Naive thymus-derived CD4-positive, alpha-beta T cell (primary cell): ENCODE measurements around the gene PFKM. TPM values are rescaled to one million over a fixed set of nuclear protein-coding genes. Genes with fewer than 3 reads are reported as not detected.

Experiments used
- ATAC-seq: fragments of 150-1000 bp; cut with Tn5 transposase; 2 replicates; pipeline ENCODE4 v1.10.0; 2021; ENCODE audit warnings: mild to moderate bottlenecking, moderate library complexity
- CTCF ChIA-PET: fragments of 350-600 bp; sonication (Branson Sonifier 250); formaldehyde crosslinking; loops from one replicate; lab custom pipeline; 2021; ENCODE audit warnings: antibody characterized with exemption; lab: Charles Lee
- POLR2A ChIA-PET: fragments of 350-600 bp; sonication (Branson Sonifier 250); formaldehyde crosslinking; loops from one replicate; lab custom pipeline; 2021; ENCODE audit warnings: antibody characterized with exemption, inconsistent platforms; lab: Charles Lee
- DNase-seq, 9 donors: peaks; one replicate each; pipeline versions ENCODE4 v3.0.0 to v3.0.0-alpha.2; 2020 to 2022; ENCODE audit warnings: mixed read lengths in 1 of 9
- H3K27ac ChIP-seq: one replicate; pipeline ENCODE4 v1.7.0; 2013; ENCODE audit warnings: mild to moderate bottlenecking, low read depth, low read length, moderate library complexity
- H3K27me3 ChIP-seq, 2 donors: one replicate each; pipeline ENCODE4 v1.7.0; 2013; ENCODE audit warnings: low read length in 2 of 2, mild to moderate bottlenecking in 2 of 2, moderate library complexity in 2 of 2; ENCODE audit not compliant: control insufficient read depth in 2 of 2, insufficient read depth in 2 of 2
- H3K36me3 ChIP-seq, 3 experiments: 1 replicate in 2 of 3; 2 replicates in 1 of 3; pipeline ENCODE4 v1.7.0; 2013; ENCODE audit warnings: low read length in 3 of 3, mild to moderate bottlenecking in 3 of 3, moderate library complexity in 1 of 3; ENCODE audit not compliant: insufficient read depth in 3 of 3, control insufficient read depth in 2 of 3
- H3K4me1 ChIP-seq, 2 donors: one replicate each; pipeline ENCODE4 v1.7.0; 2013; ENCODE audit warnings: low read length in 2 of 2, mild to moderate bottlenecking in 2 of 2, moderate library complexity in 1 of 2; ENCODE audit not compliant: control insufficient read depth in 2 of 2, insufficient read depth in 2 of 2
- H3K4me3 ChIP-seq: 2 replicates; pipeline ENCODE4 v1.7.0; 2013; ENCODE audit warnings: mild to moderate bottlenecking, low read length
- H3K9me3 ChIP-seq, 3 experiments: 1 replicate in 2 of 3; 2 replicates in 1 of 3; pipeline ENCODE4 v1.7.0; 2013; ENCODE audit warnings: low read length in 3 of 3; ENCODE audit not compliant: control insufficient read depth in 2 of 3
- H3K27ac Mint-ChIP-seq, 9 donors: one replicate each; pipeline ENCODE4 v1.8.0; 2020 to 2022; ENCODE audit warnings: mixed read lengths in 9 of 9, mild to moderate bottlenecking in 8 of 9, moderate library complexity in 5 of 9, inconsistent platforms in 2 of 9
- H3K27me3 Mint-ChIP-seq, 5 donors: one replicate each; pipeline ENCODE4 v1.8.0; 2021 to 2022; ENCODE audit warnings: mixed read lengths in 5 of 5, mild to moderate bottlenecking in 1 of 5
- H3K36me3 Mint-ChIP-seq, 5 donors: one replicate each; pipeline ENCODE4 v1.8.0; 2020 to 2022; ENCODE audit warnings: mixed read lengths in 5 of 5, mild to moderate bottlenecking in 3 of 5, inconsistent platforms in 1 of 5
- H3K4me1 Mint-ChIP-seq, 7 donors: one replicate each; pipeline ENCODE4 v1.8.0; 2020 to 2022; ENCODE audit warnings: mixed read lengths in 7 of 7, mild to moderate bottlenecking in 3 of 7, inconsistent platforms in 1 of 7
- H3K4me3 Mint-ChIP-seq, 10 donors: one replicate each; pipeline ENCODE4 v1.8.0; 2020 to 2022; ENCODE audit warnings: mild to moderate bottlenecking in 10 of 10, mixed read lengths in 10 of 10, moderate library complexity in 6 of 10, inconsistent platforms in 2 of 10
- H3K9me3 Mint-ChIP-seq, 11 donors: one replicate each; pipeline ENCODE4 v1.8.0; 2020 to 2022; ENCODE audit warnings: mixed read lengths in 11 of 11, mild to moderate bottlenecking in 4 of 11, inconsistent platforms in 1 of 11, moderate library complexity in 1 of 11
- intact Hi-C, 2 donors: fragments of 100-400 bp; cut with micrococcal nuclease; formaldehyde crosslinking; loops; one replicate each; pipeline ENCODE4 v1.15.1; 2023
- polyA plus RNA-seq, 2 donors: library from polyadenylated mRNA; unstranded; fragments of 300-500 nt; fragmentation: Illumina TruSeq; gene quantifications; one replicate each; pipeline ENCODE4 v1.2.3, GENCODE V29; 2021
- total RNA-seq, 6 experiments: library from RNA in 5 of 6; stranded (reverse) in 5 of 6; gene quantifications; 1 replicate in 5 of 6; 2 replicates in 1 of 6; pipeline ENCODE4 v1.2.3 and lab custom pipeline; 2021 to 2026

The PFKM gene
- total RNA-seq (10 to 100 TPM; 11.7 to 20.3 (median 14.5) TPM), polyA plus RNA-seq (1 to 10 TPM; 5.1 to 6.3 TPM), total RNA-seq (lab: John Stamatoyannopoulos, UW) (24.5 reads per million, percentile 55 among the genes with 10 or more reads in this experiment)

DNA sequence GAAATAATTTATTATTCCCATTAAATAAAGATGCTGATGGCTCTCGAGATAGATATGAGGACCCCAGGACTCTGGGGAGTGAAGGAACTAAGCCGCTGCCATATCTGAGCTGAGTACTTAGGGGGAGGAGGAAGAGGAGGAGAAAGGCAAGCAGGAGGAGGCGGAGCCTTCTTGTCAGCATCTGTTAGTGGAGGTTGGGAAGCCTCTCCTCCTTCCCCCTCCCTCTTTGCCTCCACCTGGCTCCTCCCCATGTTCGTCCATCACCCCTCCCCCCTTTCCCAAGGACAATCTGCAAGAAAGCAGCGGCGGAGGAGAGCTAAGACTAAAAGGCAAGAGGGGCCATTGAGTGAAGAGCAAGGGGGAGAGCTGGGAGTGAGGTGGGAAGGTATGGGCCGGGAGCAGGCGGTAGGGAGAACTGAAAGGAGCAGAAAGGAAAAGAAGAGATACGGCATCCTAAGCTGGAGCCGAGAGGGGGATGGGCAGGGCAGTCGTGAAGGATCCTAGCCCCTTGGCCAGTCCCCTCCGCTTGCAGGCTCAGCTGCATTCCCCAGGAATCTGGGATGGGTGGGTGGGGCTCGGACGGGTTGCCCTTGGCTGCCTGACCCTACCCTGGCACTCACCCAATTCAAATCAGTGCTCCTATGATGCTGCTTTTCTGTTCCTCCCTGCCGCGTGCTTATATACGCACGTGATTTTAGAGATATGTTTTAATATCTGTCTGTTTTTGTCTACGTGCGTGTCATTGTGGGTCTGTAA is at the start of gene PFKM:
Gene PFKM, plus strand, starts transcription at position 287 of the 756 bp plus-strand sequence. CDS start 3,411 bp downstream, outside the sequence.
- H3K4me1 Mint-ChIP-seq, result peaks cover 13 to 25% (median 24%) of the 10 kb centered on the region in 7 donors
- Histone ChIP-seq H3K36me3 (peaks cover 0 to 8% (median 0%) of the 10 kb centered on the region in 3 experiments), H3K27me3 (no peaks in the 10 kb centered on the region), H3K4me1 (peaks cover 0 to 3% of the 10 kb centered on the region in 2 donors), H3K9me3 (no peaks in the 10 kb centered on the region), H3K4me3 (peak within 1 kb of the TSS; percentile 85), H3K27ac (peak within 1 kb of the TSS; percentile 60)
- H3K27me3 Mint-ChIP-seq, result peaks cover 0 to 29% (median 9%) of the 10 kb centered on the region in 5 donors
- intact Hi-C loops, result loop anchor here (1.0 kb wide), 2 partner anchors 13 to 38 kb away; partner anchors contain the start of genes ASB8 (in 2 of the 2) and SENP1 (in 2 of the 2)
- H3K4me3 Mint-ChIP-seq, result peak within 1 kb of the TSS; percentile 91 to 100 (median 98)
- H3K9me3 Mint-ChIP-seq, result no peaks in the 10 kb centered on the region
- DNase-seq, result peak; percentile 16 to 71 (median 63)
- POLR2A ChIA-PET, result interaction anchor here (0.6 to 1.8 kb wide), 4 partner anchors 11 to 1741 kb away, joined by 3 to 7 read pairs (median 4); partner anchors contain the start of gene SENP1
- peak within 1 kb of the TSS; percentile 60 to 97 (median 84) for H3K27ac Mint-ChIP-seq
- peaks cover 0 to 6% (median 5%) of the 10 kb centered on the region in 5 donors for H3K36me3 Mint-ChIP-seq
- peak; percentile 99 for ATAC-seq
- CTCF ChIA-PET, result interaction anchor here (0.6 kb wide), 1 partner anchor 212 kb away, joined by 3 read pairs; no protein-coding TSS in a partner anchor

GRCh38 chr12:48070033-48070432 is 49.1 kb upstream of the PFKM start:
- ChIA-PET CTCF (interaction anchor here (1.6 kb wide), 1 partner anchor 94 kb away, joined by 5 read pairs; no protein-coding TSS in a partner anchor), POLR2A (no interaction called here)
- Mint-ChIP-seq H3K4me3 (no peak overlapping the region), H3K4me1 (peaks cover 0 to 4% (median 0%) of the 10 kb centered on the region in 7 donors), H3K9me3 (peaks cover 0 to 1% (median 0%) of the 10 kb centered on the region in 11 donors), H3K27ac (no peak overlapping the region), H3K36me3 (peaks cover 19 to 61% (median 30%) of the 10 kb centered on the region in 5 donors), H3K27me3 (no peaks in the 10 kb centered on the region)
- Histone ChIP-seq H3K4me3 (no peak overlapping the region), H3K27ac (no peak overlapping the region), H3K36me3 (peaks cover 19 to 69% (median 21%) of the 10 kb centered on the region in 3 experiments), H3K27me3 (no peaks in the 10 kb centered on the region), H3K9me3 (no peaks in the 10 kb centered on the region), H3K4me1 (no peaks in the 10 kb centered on the region)
- DNase-seq (no peak), ATAC-seq (no peak)
- intact Hi-C loops, result no loop called here

- CTCF ChIA-PET, result interaction anchor here (0.7 to 1.6 kb wide), 2 partner anchors 94 to 328 kb away, joined by 3 to 5 read pairs; no protein-coding TSS in a partner anchor
- no peaks in the 10 kb centered on the region for H3K4me1 ChIP-seq
- DNase-seq (no peak), ATAC-seq (no peak)
- Mint-ChIP-seq H3K4me3 (no peak overlapping the region), H3K27ac (peak overlapping the region in 2 of 9 donors; percentile 34 to 56), H3K27me3 (no peaks in the 10 kb centered on the region), H3K9me3 (peaks cover 0 to 1% (median 0%) of the 10 kb centered on the region in 11 donors), H3K36me3 (peaks cover 19 to 58% (median 26%) of the 10 kb centered on the region in 5 donors), H3K4me1 (peaks cover 0 to 4% (median 0%) of the 10 kb centered on the region in 7 donors)
- H3K27ac ChIP-seq, result no peak overlapping the region
- POLR2A ChIA-PET, result no interaction called here
- H3K4me3 ChIP-seq, result no peak overlapping the region
- H3K9me3 ChIP-seq, result no peaks in the 10 kb centered on the region
- H3K36me3 ChIP-seq, result peaks cover 14 to 65% (median 19%) of the 10 kb centered on the region in 3 experiments
- intact Hi-C loops, result no loop called here
- no peaks in the 10 kb centered on the region for H3K27me3 ChIP-seq
These were observed 48.4 kb upstream of the PFKM start for GRCh38 chr12:48070731-48071130.

DNA sequence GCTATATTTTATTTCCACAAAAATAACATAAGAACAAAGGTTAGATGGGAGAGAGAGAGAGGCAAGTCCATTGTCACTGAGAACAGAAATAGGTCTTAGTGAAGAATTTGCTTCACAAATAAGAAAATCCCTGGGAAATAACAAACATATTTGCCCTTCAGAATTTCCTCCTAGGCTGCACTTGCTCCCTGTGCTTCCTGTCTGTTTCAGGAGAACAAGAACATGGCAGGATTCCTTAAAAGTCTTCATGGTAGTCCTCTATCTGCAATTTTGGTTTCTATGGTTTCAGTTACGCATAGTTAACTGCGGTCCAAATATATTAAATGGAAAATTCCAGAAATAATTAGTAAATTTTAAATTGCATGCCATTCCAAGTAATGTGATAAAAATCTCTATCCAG is 47.4 kb upstream of the PFKM start:
- POLR2A ChIA-PET, result no interaction called here
- no peaks in the 10 kb centered on the region for H3K4me1 ChIP-seq
- Mint-ChIP-seq H3K4me1 (peaks cover 0 to 4% (median 0%) of the 10 kb centered on the region in 7 donors), H3K9me3 (peaks cover 0 to 1% (median 0%) of the 10 kb centered on the region in 11 donors), H3K4me3 (no peak overlapping the region), H3K27me3 (no peaks in the 10 kb centered on the region), H3K27ac (no peak overlapping the region), H3K36me3 (peaks cover 19 to 52% (median 26%) of the 10 kb centered on the region in 5 donors)
- no peak for DNase-seq
- H3K27me3 ChIP-seq, result no peaks in the 10 kb centered on the region
- ATAC-seq, result no peak
- intact Hi-C loops, result no loop called here
- H3K36me3 ChIP-seq, result peaks cover 13 to 65% (median 19%) of the 10 kb centered on the region in 3 experiments
- H3K27ac ChIP-seq, result no peak overlapping the region
- CTCF ChIA-PET, result interaction anchor here (1.2 kb wide), 1 partner anchor 92 kb away, joined by 3 read pairs; no protein-coding TSS in a partner anchor
- H3K9me3 ChIP-seq, result no peaks in the 10 kb centered on the region
- H3K4me3 ChIP-seq, result no peak overlapping the region

GRCh38 chr12:48072266-48072665 is 46.9 kb upstream of the PFKM start:
- H3K4me3 ChIP-seq, result no peak overlapping the region
- Mint-ChIP-seq H3K36me3 (peaks cover 24 to 52% (median 28%) of the 10 kb centered on the region in 5 donors), H3K9me3 (peaks cover 0 to 1% (median 0%) of the 10 kb centered on the region in 11 donors), H3K27me3 (no peaks in the 10 kb centered on the region), H3K27ac (no peak overlapping the region), H3K4me3 (no peak overlapping the region), H3K4me1 (peaks cover 0 to 5% (median 0%) of the 10 kb centered on the region in 7 donors)
- no peaks in the 10 kb centered on the region for H3K9me3 ChIP-seq
- no peak for ATAC-seq
- intact Hi-C loops, result no loop called here
- ChIA-PET POLR2A (no interaction called here), CTCF (interaction anchor here (1.2 kb wide), 1 partner anchor 91 kb away, joined by 3 read pairs; no protein-coding TSS in a partner anchor)
- H3K36me3 ChIP-seq, result peaks cover 13 to 62% (median 14%) of the 10 kb centered on the region in 3 experiments
- no peak for DNase-seq
- H3K4me1 ChIP-seq, result no peaks in the 10 kb centered on the region
- no peaks in the 10 kb centered on the region for H3K27me3 ChIP-seq
- no peak overlapping the region for H3K27ac ChIP-seq

DNA sequence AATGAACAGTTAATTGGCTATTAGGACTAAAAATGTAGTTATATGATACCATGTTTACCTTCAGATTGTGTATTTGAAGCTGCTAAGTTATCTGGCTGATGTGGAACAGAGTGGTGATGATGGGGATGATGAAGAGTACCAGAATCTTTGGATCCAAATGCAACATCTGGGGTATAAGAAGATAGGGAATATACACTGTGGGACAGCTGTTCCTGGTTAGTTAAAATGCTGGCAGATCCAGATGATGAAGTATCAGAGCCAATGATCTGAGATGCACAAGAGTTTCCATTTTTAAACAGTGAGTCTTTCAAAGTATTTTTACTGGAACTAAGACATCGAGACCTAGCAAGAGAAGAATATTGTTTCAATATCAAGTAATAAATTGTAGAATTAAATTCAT is 44.9 kb upstream of the PFKM start:
- Histone ChIP-seq H3K27me3 (no peaks in the 10 kb centered on the region), H3K36me3 (peaks cover 11 to 48% (median 13%) of the 10 kb centered on the region in 3 experiments), H3K27ac (no peak overlapping the region), H3K9me3 (no peaks in the 10 kb centered on the region), H3K4me1 (no peaks in the 10 kb centered on the region), H3K4me3 (no peak overlapping the region)
- CTCF ChIA-PET, result interaction anchor here (0.7 kb wide), 1 partner anchor 174 kb away, joined by 3 read pairs; no protein-coding TSS in a partner anchor
- POLR2A ChIA-PET, result no interaction called here
- Mint-ChIP-seq H3K9me3 (peaks cover 0 to 2% (median 0%) of the 10 kb centered on the region in 11 donors), H3K4me3 (no peak overlapping the region), H3K4me1 (peaks cover 0 to 5% (median 0%) of the 10 kb centered on the region in 7 donors), H3K36me3 (peaks cover 19 to 53% (median 26%) of the 10 kb centered on the region in 5 donors), H3K27ac (no peak overlapping the region), H3K27me3 (no peaks in the 10 kb centered on the region)
- DNase-seq, result no peak
- intact Hi-C loops, result no loop called here
- ATAC-seq, result no peak
